HFFc6 (cell line): ENCODE results near the gene ODC1. TPM values are rescaled to one million over a fixed set of nuclear protein-coding genes. Genes with fewer than 3 reads are reported as not detected.

Source experiments
- DNase-seq: peaks from one replicate; pipeline ENCODE4 v3.0.0-alpha.2; 2018
- H3K27ac Mint-ChIP-seq: 2 replicates; pipeline ENCODE4 v1.8.0; 2020; ENCODE audit warnings: mild to moderate bottlenecking, mixed read lengths
- H3K27me3 Mint-ChIP-seq: 2 replicates; pipeline ENCODE4 v1.8.0; 2021; ENCODE audit warnings: mild to moderate bottlenecking, moderate library complexity, mixed read lengths; ENCODE audit not compliant: insufficient read depth
- H3K36me3 Mint-ChIP-seq: 2 replicates; pipeline ENCODE4 v1.8.0; 2021; ENCODE audit warnings: low read depth, mixed read lengths
- H3K4me1 Mint-ChIP-seq: 2 replicates; pipeline ENCODE4 v1.8.0; 2020; ENCODE audit warnings: low read depth, mixed read lengths
- H3K4me3 Mint-ChIP-seq: 2 replicates; pipeline ENCODE4 v1.8.0; 2020; ENCODE audit warnings: mild to moderate bottlenecking, moderate library complexity, mixed read lengths
- H3K9me3 Mint-ChIP-seq: 2 replicates; pipeline ENCODE4 v1.8.0; 2020; ENCODE audit warnings: mild to moderate bottlenecking, mixed read lengths
- total RNA-seq, 6 experiments: library from RNA; stranded (reverse); fragmentation: NEBNext Ultra II Directional; extraction: Animal tissue kit (Norgen Biotek cat#: 25700); gene quantifications; 2 replicates in 1 of 6; 3 replicates in 5 of 6; pipeline ENCODE4 v1.2.3, GENCODE V29; 2021
- TF ChIP-seq, protein P1 (sequence below): fragments of 200-600 bp; sonication (generic); IDR thresholded peaks from 2 replicates; pipeline ENCODE4 v1.5.0; 2021; ENCODE audit warnings: antibody characterized with exemption, mild to moderate bottlenecking

ODC1 gene
- total RNA-seq, 6 experiments from 2014 or later, result 116 to 155 (median 143) TPM

DNA sequence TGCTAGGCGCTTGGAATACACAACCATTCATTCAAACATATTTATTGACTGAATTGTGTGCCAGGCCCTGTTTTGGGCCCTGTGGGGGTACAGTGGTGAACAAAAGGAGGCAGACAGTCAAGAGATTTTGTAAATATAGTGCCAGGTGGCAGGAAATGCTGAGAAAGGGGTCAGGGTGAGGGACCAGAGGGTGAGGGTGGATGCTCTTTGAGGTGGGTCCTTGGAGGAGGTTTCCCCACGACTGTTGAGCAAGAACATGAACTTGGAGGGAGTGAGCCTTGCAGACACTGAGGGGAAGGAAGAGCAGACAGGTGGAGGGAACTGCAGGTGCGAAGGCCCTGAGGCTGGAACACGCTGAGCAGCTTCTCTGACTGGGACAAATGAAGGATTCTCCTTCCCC lies 40.7 kb downstream of the ODC1 start:
- peaks cover 3% of the 10 kb centered on the region; the same call in 1 of the 2 replicates for H3K27me3 Mint-ChIP-seq
- peaks cover 10% of the 10 kb centered on the region for H3K36me3 Mint-ChIP-seq
- TF ChIP-seq, protein P1, sequence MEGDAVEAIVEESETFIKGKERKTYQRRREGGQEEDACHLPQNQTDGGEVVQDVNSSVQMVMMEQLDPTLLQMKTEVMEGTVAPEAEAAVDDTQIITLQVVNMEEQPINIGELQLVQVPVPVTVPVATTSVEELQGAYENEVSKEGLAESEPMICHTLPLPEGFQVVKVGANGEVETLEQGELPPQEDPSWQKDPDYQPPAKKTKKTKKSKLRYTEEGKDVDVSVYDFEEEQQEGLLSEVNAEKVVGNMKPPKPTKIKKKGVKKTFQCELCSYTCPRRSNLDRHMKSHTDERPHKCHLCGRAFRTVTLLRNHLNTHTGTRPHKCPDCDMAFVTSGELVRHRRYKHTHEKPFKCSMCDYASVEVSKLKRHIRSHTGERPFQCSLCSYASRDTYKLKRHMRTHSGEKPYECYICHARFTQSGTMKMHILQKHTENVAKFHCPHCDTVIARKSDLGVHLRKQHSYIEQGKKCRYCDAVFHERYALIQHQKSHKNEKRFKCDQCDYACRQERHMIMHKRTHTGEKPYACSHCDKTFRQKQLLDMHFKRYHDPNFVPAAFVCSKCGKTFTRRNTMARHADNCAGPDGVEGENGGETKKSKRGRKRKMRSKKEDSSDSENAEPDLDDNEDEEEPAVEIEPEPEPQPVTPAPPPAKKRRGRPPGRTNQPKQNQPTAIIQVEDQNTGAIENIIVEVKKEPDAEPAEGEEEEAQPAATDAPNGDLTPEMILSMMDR, result no peak
- H3K27ac Mint-ChIP-seq, result peak overlapping the region; percentile 84
- H3K4me1 Mint-ChIP-seq, result peaks cover 65% of the 10 kb centered on the region
- DNase-seq, result no peak
- no peaks in the 10 kb centered on the region for H3K9me3 Mint-ChIP-seq
- H3K4me3 Mint-ChIP-seq, result peak overlapping the region; percentile 62

DNA sequence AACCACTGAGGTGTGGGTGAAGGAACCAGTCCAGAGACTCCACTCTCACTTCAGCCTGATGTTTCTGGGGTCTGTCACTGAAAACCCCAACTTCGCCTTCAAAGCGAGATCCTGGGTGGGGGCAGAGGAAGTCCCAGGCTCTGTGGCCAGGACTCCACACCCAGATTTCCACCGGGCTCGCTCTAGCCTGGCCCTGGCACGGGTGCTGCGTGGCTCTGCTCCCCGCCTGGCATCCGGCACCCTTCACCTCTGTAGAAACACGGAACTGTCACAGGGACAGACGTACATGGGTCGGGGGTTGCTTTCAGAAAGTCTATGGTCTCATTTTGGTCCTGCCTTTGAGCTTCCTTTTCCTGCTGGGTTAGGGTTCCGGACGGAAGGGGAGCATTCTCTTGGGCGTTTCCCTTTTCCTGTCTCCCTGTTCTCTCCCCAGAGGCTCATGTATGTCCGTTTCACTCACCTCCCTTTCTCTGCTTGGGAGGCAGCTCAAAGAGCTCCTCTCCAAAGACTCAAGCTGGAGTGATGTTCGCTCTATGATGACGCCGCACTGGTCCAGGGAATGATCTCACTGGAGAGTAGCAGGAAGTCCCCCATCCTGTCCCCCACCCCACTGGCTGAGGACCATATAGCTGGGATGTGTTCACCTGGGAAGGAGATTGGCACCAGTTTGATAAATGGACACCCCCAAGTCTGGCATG lies 41.5 kb downstream of the ODC1 start:
- TF ChIP-seq, protein P1, result no peak
- Mint-ChIP-seq H3K36me3 (peaks cover 7% of the 10 kb centered on the region), H3K27ac (peak overlapping the region; percentile 84)

DNA sequence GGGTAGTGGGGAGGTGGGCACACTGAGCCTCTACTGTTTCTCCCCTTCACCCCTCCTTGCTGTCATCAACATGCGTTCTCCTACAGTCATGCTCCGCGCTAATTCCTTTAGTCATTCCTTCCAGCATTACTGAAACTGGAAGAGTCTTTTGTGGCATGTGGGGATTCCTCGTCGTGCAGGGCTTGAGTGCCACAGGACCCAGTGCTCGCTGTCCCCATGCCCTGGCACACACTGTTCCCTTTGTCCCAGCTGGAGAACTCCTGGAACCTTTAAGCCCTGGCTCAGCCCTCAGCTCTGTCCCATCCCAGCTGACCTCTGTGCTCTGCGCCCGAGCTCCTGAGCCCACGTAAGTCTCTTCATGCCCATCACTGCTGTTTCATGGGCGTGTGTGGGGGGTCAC lies 42.1 kb downstream of the ODC1 start:
- H3K27me3 Mint-ChIP-seq, result peaks cover 3% of the 10 kb centered on the region; the same call in 1 of the 2 replicates
- H3K36me3 Mint-ChIP-seq, result peaks cover 7% of the 10 kb centered on the region
- H3K27ac Mint-ChIP-seq, result peak overlapping the region; percentile 84
- H3K4me3 Mint-ChIP-seq, result no peak overlapping the region
- TF ChIP-seq, protein P1, result no peak
- no peaks in the 10 kb centered on the region for H3K9me3 Mint-ChIP-seq
- no peak for DNase-seq
- H3K4me1 Mint-ChIP-seq, result peaks cover 80% of the 10 kb centered on the region

More for the DNA sequence above, 41.5 kb downstream of the ODC1 start:
- Mint-ChIP-seq H3K9me3 (no peaks in the 10 kb centered on the region), H3K27me3 (peaks cover 3% of the 10 kb centered on the region; the same call in 1 of the 2 replicates), H3K4me3 (no peak overlapping the region), H3K4me1 (peaks cover 73% of the 10 kb centered on the region)
- no peak for DNase-seq

DNA sequence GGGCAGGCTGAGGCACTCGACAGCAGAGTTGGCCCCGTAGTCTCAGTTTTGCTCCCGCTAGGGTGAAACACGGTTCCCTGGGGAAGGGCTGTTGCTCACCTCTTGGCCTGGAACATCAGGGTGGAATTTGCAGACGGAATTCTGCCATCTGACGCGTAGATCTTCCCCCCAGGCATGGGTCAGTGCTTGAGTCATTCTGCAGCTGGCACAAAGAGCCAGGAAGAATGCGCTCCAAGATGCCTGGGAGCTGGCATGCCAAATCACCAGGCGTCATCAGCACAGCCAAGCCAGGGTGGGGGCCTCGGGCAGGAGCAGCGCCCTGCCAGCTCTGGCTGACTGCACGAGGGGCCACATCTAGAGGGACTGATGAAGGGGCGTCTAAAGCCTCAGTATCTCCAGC lies 42.7 kb downstream of the ODC1 start:
- peaks cover 81% of the 10 kb centered on the region for H3K4me1 Mint-ChIP-seq
- H3K9me3 Mint-ChIP-seq, result no peaks in the 10 kb centered on the region
- peak overlapping the region; percentile 84 for H3K27ac Mint-ChIP-seq
- TF ChIP-seq, protein P1, result no peak; the same call in 1 of the 2 replicates
- peaks cover 7% of the 10 kb centered on the region for H3K36me3 Mint-ChIP-seq
- DNase-seq, result peak; percentile 88
- H3K27me3 Mint-ChIP-seq, result peaks cover 3% of the 10 kb centered on the region; the same call in 1 of the 2 replicates
- peak overlapping the region; percentile 51 for H3K4me3 Mint-ChIP-seq

DNA sequence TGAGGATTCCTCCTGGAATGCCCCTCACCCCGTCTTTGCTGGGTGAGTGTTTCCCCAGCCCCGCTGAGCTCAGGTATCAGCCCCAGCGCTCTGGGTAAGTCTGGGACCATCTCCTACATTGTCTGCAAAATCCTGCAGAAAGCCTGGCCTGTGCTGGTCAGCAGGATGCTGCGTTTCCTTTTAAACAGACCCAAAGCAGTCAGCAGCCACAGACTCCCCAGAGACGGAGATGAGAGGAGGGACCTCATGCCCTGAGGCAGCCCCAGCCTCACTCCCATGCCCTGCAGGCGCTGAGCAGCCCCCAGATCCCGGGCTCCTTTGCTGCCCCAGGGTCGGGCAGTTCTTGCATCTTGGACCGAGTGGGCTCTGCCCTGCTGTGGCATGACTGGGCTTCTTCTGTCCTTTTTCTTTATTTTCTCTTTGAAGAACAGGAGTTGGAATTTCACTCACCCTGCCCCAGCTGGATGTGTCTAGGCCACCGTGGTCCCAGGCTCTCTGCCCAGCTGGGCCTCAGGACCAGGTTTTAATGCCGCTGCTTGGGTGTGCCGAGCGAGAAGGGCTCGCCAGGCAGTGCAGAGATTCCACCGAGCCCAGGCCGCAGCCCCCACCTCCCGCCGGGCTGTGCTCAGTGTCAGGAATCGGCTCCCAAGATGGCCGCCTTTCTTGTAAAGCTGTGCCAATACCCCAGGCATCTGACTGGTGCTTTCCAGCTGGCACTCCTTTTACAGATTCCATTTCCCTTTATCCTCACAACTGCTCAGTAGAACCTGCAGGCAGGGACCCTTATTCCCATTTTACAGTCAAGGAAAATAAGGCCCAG lies 43.6 kb downstream of the ODC1 start:
- Mint-ChIP-seq H3K27me3 (peaks cover 3% of the 10 kb centered on the region; the same call in 1 of the 2 replicates), H3K4me1 (peaks cover 81% of the 10 kb centered on the region), H3K4me3 (peak overlapping the region; percentile 51), H3K27ac (peak overlapping the region; percentile 84), H3K36me3 (peaks cover 11% of the 10 kb centered on the region), H3K9me3 (no peaks in the 10 kb centered on the region)
- TF ChIP-seq, protein P1, result no peak
- no peak for DNase-seq
